DMS79 treated with DMSO at 0.1 percent for 48 hours (cell line): ENCODE data around the gene ITPRID1.
A peak's percentile ranks its signal among the peaks of the same experiment; 100 is the strongest.

Experiments
- DNase-seq: peaks from one replicate; lab custom pipeline; 2025; lab: John Stamatoyannopoulos, UW

Gene ITPRID1

GRCh38 chr7:31633894-31634494 lies 120.1 kb downstream of the ITPRID1 start:
- peak; percentile 3 for DNase-seq

GRCh38 chr7:31640381-31640780 lies 126.5 kb downstream of the ITPRID1 start:
- DNase-seq, result no peak

- no peak for DNase-seq
Observed at GRCh38 chr7:31642681-31643115, 128.8 kb downstream of the ITPRID1 start.

GRCh38 chr7:31646942-31647341 lies 133.1 kb downstream of the ITPRID1 start:
- DNase-seq, result no peak

- DNase-seq, result no peak
Observed at GRCh38 chr7:31647511-31647910, 133.6 kb downstream of the ITPRID1 start.

GRCh38 chr7:31648288-31648687 lies 134.4 kb downstream of the ITPRID1 start:
- DNase-seq, result no peak

GRCh38 chr7:31648880-31649279 lies 135.0 kb downstream of the ITPRID1 start:
- DNase-seq, result no peak

- DNase-seq, result no peak
Observed at GRCh38 chr7:31651234-31652062, 137.6 kb downstream of the ITPRID1 start.

- no peak for DNase-seq
Observed at GRCh38 chr7:31652063-31652326, 138.1 kb downstream of the ITPRID1 start.

GRCh38 chr7:31663072-31663471 lies 149.2 kb downstream of the ITPRID1 start:
- no peak for DNase-seq

- no peak for DNase-seq
Observed at GRCh38 chr7:31664890-31665289, 151.0 kb downstream of the ITPRID1 start.

GRCh38 chr7:31665546-31665945 lies 151.7 kb downstream of the ITPRID1 start:
- DNase-seq, result no peak

- DNase-seq, result no peak
Observed at GRCh38 chr7:31669461-31669860, 155.6 kb downstream of the ITPRID1 start.

- DNase-seq, result no peak
Observed at GRCh38 chr7:31679574-31680305, 165.8 kb downstream of the ITPRID1 start.

- DNase-seq, result no peak
Observed at GRCh38 chr7:31683445-31684225, 169.7 kb downstream of the ITPRID1 start.

GRCh38 chr7:31687024-31687748 lies 173.3 kb downstream of the ITPRID1 start, which contains the start of gene PPP1R17:
TSS of gene PPP1R17 (plus strand) at chr7:31687215. CDS start at chr7:31692442, 5,227 bp downstream.
- DNase-seq, result no peak

GRCh38 chr7:31688372-31688771 lies 174.5 kb downstream of the ITPRID1 start:
- no peak for DNase-seq

- no peak for DNase-seq
Observed at GRCh38 chr7:31688996-31689395, 175.1 kb downstream of the ITPRID1 start.

- no peak for DNase-seq
Observed at GRCh38 chr7:31690935-31691334, 177.0 kb downstream of the ITPRID1 start.

GRCh38 chr7:31692451-31692850 lies 178.6 kb downstream of the ITPRID1 start:
- DNase-seq, result no peak

- no peak for DNase-seq
Observed at GRCh38 chr7:31692871-31693270, 179.0 kb downstream of the ITPRID1 start.
